Measurements from ENCODE around the gene OXCT2. TPM values are rescaled to one million over a fixed set of nuclear protein-coding genes. Genes with fewer than 3 reads are reported as not detected.

OXCT2 gene
- total and polyA plus RNA-seq, 9 of the 15 experiments (the other 6 are each of a cell fraction or from before 2014, with no cell fraction given) = 0.08 to 0.64 (median 0.22) TPM; not detected in 2

GRCh38 chr1:39720094-39720999 is 50.8 kb downstream of the OXCT2 start:
- no peaks in the 10 kb centered on the region for H3K79me2 ChIP-seq (ENCODE audit: control insufficient read depth, insufficient read depth, low read length)
- no peaks in the 10 kb centered on the region for H3K4me1 ChIP-seq (replicated peaks in 1 of 2; ENCODE audit: control insufficient read depth in 2 of 2, insufficient read depth in 2 of 2, low read length in 2 of 2)
- POLR2A ChIA-PET = interaction anchor here (0.6 to 1.2 kb wide), 4 partner anchors 8 to 146 kb away, joined by 3 to 4 read pairs (median 4); no protein-coding TSS in a partner anchor
- no peak overlapping the region for H3K27ac ChIP-seq (ENCODE audit: extremely low read depth, low read depth, low read length)
- ATAC-seq = peak; percentile 85
- 25% methylated on average over 7 of the region's 7 CpGs for WGBS (ENCODE audit: insufficient coverage, low coverage, missing lambda C conversion rate)
- no peaks in the 10 kb centered on the region for H3K9me3 ChIP-seq (replicated peaks; ENCODE audit: control insufficient read depth, insufficient read depth, low read depth, low read length)
- no peak overlapping the region for H3K4me2 ChIP-seq (ENCODE audit: insufficient read depth, low read length)
- H3K36me3 ChIP-seq (ENCODE audit: control insufficient read depth, insufficient read depth, low read length) = no peaks in the 10 kb centered on the region
- BruUV-seq (replicated peaks) = no TSS peak
- H3K27me3 ChIP-seq (ENCODE audit: control insufficient read depth in 2 of 2, insufficient read depth in 2 of 2, low read length in 2 of 2) = peaks cover 3 to 4% of the 10 kb centered on the region in 2 experiments; a peak in 2 of 5 replicates
- in situ Hi-C loops (cut with MboI) (loop anchor here (5.0 kb wide), 1 partner anchor 123 kb away; no protein-coding TSS in a partner anchor), intact Hi-C loops (cut with micrococcal nuclease) (loop anchor here (1.0 to 5.0 kb wide), 4 partner anchors 18 to 114 kb away; partner anchors contain the start of gene NT5C1A)
- peak; percentile 48 to 76 (median 56) for DNase-seq (ENCODE audit: extremely low read depth in 1 of 4, low spot score in 3 of 4)
- FAIRE-seq = peak; percentile 89
- H3K9me1 ChIP-seq (ENCODE audit: control insufficient read depth, insufficient read depth, low read length) = no peaks in the 10 kb centered on the region
- CTCF ChIA-PET (ENCODE audit: low intra/inter-chr PET ratio) = interaction anchor here (0.6 to 3.1 kb wide), 18 partner anchors 9 to 622 kb away, joined by 3 to 28 read pairs (median 5); partner anchors contain the start of gene NT5C1A
- no peak overlapping the region for H3K9ac ChIP-seq (ENCODE audit: insufficient read depth in 1 of 2, low read depth in 2 of 2, low read length in 2 of 2)
- H2AFZ ChIP-seq (ENCODE audit: low read depth, low read length) = 0 out of 2 replicates have a peak overlapping the region, but pooled peaks have one; percentile 32
- H3K4me3 ChIP-seq = no peak overlapping the region
- H4K20me1 ChIP-seq (replicated peaks; ENCODE audit: control insufficient read depth, insufficient read depth, low read length) = no peaks in the 10 kb centered on the region
- TF ChIP-seq, protein P1, sequence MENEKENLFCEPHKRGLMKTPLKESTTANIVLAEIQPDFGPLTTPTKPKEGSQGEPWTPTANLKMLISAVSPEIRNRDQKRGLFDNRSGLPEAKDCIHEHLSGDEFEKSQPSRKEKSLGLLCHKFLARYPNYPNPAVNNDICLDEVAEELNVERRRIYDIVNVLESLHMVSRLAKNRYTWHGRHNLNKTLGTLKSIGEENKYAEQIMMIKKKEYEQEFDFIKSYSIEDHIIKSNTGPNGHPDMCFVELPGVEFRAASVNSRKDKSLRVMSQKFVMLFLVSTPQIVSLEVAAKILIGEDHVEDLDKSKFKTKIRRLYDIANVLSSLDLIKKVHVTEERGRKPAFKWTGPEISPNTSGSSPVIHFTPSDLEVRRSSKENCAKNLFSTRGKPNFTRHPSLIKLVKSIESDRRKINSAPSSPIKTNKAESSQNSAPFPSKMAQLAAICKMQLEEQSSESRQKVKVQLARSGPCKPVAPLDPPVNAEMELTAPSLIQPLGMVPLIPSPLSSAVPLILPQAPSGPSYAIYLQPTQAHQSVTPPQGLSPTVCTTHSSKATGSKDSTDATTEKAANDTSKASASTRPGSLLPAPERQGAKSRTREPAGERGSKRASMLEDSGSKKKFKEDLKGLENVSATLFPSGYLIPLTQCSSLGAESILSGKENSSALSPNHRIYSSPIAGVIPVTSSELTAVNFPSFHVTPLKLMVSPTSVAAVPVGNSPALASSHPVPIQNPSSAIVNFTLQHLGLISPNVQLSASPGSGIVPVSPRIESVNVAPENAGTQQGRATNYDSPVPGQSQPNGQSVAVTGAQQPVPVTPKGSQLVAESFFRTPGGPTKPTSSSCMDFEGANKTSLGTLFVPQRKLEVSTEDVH (IDR thresholded peaks at IDR 0.05; ENCODE audit: low read depth, partially characterized antibody) = no peak
- peak; percentile 64 to 97 (median 70); a peak in 5 of 6 replicates for TF ChIP-seq CTCF (IDR thresholded peaks at IDR 0.05 in 2 of 3, conservative IDR thresholded peaks at IDR 0.05 in 1 of 3; ENCODE audit: insufficient read depth in 2 of 3, low read depth in 1 of 3, low read length in 3 of 3)
- TF ChIP-seq RFX1 (IDR thresholded peaks at IDR 0.05) = peak; percentile 50
- no peak for TF ChIP-seq L3MBTL2 (IDR thresholded peaks at IDR 0.05)
- no peak for TF ChIP-seq SMAD3 (CRISPR knock-in tag; conservative IDR thresholded peaks at IDR 0.05)
- 0 out of 2 replicates have a peak, but pooled peaks have one; percentile 49 for TF ChIP-seq ZZZ3 (IDR thresholded peaks at IDR 0.05)
- peak; percentile 85 for TF ChIP-seq DEAF1 (CRISPR knock-in tag; IDR thresholded peaks at IDR 0.05)
- no peak for TF ChIP-seq KDM5B (IDR thresholded peaks at IDR 0.05; ENCODE audit: insufficient replicate concordance, low read depth, low read length)
- no peak for TF ChIP-seq ZNF445 (CRISPR knock-in tag; IDR thresholded peaks at IDR 0.05; ENCODE audit: low read depth)
- no peak for TF ChIP-seq ZKSCAN8 (CRISPR knock-in tag; IDR thresholded peaks at IDR 0.05)
- no peak for TF ChIP-seq ZBTB17 (CRISPR knock-in tag; IDR thresholded peaks at IDR 0.05)

Measured in K562 (cell line).